ENCODE data around the gene SETBP1. TPM values are rescaled to one million over a fixed set of nuclear protein-coding genes. Genes with fewer than 3 reads are reported as not detected.

Gene SETBP1
- total and polyA plus RNA-seq, 2 of the 8 experiments (the other 6 are each of a cell fraction or from before 2014, with no cell fraction given) = 2.0 to 6.5 TPM

- 0 out of 2 replicates have a peak overlapping the region, but pooled peaks have one; percentile 32 for H2AK5ac ChIP-seq (ENCODE audit: low read depth, low read length)
- H3K23me2 ChIP-seq (ENCODE audit: low read depth, low read length) = no peaks in the 10 kb centered on the region
- DNase-seq (ENCODE audit: low read depth in 1 of 2, low spot score in 2 of 2) (no peak), FAIRE-seq (no peak)
- no peak overlapping the region for H3K4ac ChIP-seq (replicated peaks; ENCODE audit: insufficient read length, low read depth, low read length)
- H2BK120ac ChIP-seq (replicated peaks; ENCODE audit: low read depth, low read length) = no peak overlapping the region
- H3K14ac ChIP-seq (ENCODE audit: insufficient read length) = no peak overlapping the region
- H2BK15ac ChIP-seq (ENCODE audit: low read length) = no peak overlapping the region; the same call in 1 of the 2 replicates
- ChIA-PET CTCF (ENCODE audit: partially characterized antibody) (interaction anchor here (0.6 to 1.8 kb wide), 3 partner anchors 38 to 174 kb away, joined by 3 to 7 read pairs (median 4); no protein-coding TSS in a partner anchor), POLR2A (ENCODE audit: partially characterized antibody) (no interaction called here)
- no peak overlapping the region for H3K56ac ChIP-seq (replicated peaks; ENCODE audit: insufficient read length, low read depth, low read length)
- no peak overlapping the region for H3K18ac ChIP-seq (ENCODE audit: extremely low read depth, low read length)
- H3K9me3 ChIP-seq (ENCODE audit: insufficient read depth in 2 of 2, low read depth in 1 of 2, low read length in 1 of 2) = no peaks in the 10 kb centered on the region
- peaks cover 2 to 9% (median 8%) of the 10 kb centered on the region in 4 experiments; a peak in 5 of 7 replicates for H3K4me1 ChIP-seq (replicated peaks in 1 of 4; ENCODE audit: control insufficient read depth in 3 of 4, insufficient read depth in 4 of 4, low read length in 3 of 4)
- no peak overlapping the region for H2BK12ac ChIP-seq (ENCODE audit: low read depth, low read length)
- H2AFZ ChIP-seq (ENCODE audit: low read length) = no peak overlapping the region
- H4K20me1 ChIP-seq (replicated peaks in 1 of 2; ENCODE audit: control insufficient read depth in 1 of 2, insufficient read depth in 2 of 2, low read length in 2 of 2) = no peaks in the 10 kb centered on the region
- no peak overlapping the region for H4K8ac ChIP-seq (ENCODE audit: extremely low read depth, insufficient read depth, low read length)
- no peak overlapping the region for H4K91ac ChIP-seq (replicated peaks; ENCODE audit: insufficient read length, low read length)
- no peak overlapping the region for H3K9ac ChIP-seq (replicated peaks in 1 of 4; ENCODE audit: extremely low read depth in 1 of 4, low read depth in 3 of 4, low read length in 3 of 4)
- no peaks in the 10 kb centered on the region for H3K27me3 ChIP-seq (replicated peaks in 1 of 4; ENCODE audit: control insufficient read depth in 3 of 4, extremely low read depth in 1 of 4, insufficient read depth in 3 of 4, low read length in 3 of 4)
- no peak overlapping the region for H3K27ac ChIP-seq (ENCODE audit: low read depth, low read length)
- H3K4me2 ChIP-seq (ENCODE audit: insufficient read depth in 1 of 2, low read depth in 2 of 2, low read length in 2 of 2) = no peak overlapping the region
- TF ChIP-seq CTBP2 (IDR thresholded peaks at IDR 0.05; ENCODE audit: borderline replicate concordance, insufficient read depth, insufficient read length, low read length) = no peak
- TF ChIP-seq SIRT6 (IDR thresholded peaks at IDR 0.05; ENCODE audit: low read length) = no peak
- no peak for TF ChIP-seq EZH2 (IDR thresholded peaks at IDR 0.05; ENCODE audit: low read depth, low read length, severe bottlenecking)
- TF ChIP-seq POLR2A (IDR thresholded peaks at IDR 0.05; ENCODE audit: control extremely low read depth in 1 of 2, low read depth in 2 of 2, low read length in 2 of 2) = no peak
- TF ChIP-seq EGR1 (IDR thresholded peaks at IDR 0.05; ENCODE audit: borderline replicate concordance, low read depth, low read length) = no peak
- TF ChIP-seq CEBPB (IDR thresholded peaks at IDR 0.05; ENCODE audit: low read depth, low read length) = no peak
- no peak for TF ChIP-seq SRF (IDR thresholded peaks at IDR 0.05; ENCODE audit: low read depth, low read length)
- TF ChIP-seq NRF1 (IDR thresholded peaks at IDR 0.05; ENCODE audit: low read depth, low read length) = no peak
- no peak for TF ChIP-seq SP2 (IDR thresholded peaks at IDR 0.05; ENCODE audit: low read length)
- no peak for TF ChIP-seq CTCF (IDR thresholded peaks at IDR 0.05; ENCODE audit: control extremely low read depth in 1 of 3, insufficient read depth in 1 of 3, low read depth in 1 of 3, low read length in 3 of 3)
- no peak for TF ChIP-seq CREB1 (IDR thresholded peaks at IDR 0.05)
- no peak overlapping the region for H3K4me3 ChIP-seq (ENCODE audit: extremely low read depth in 1 of 4, insufficient read depth in 2 of 4, low read depth in 3 of 4, low read length in 4 of 4)
- H3K23ac ChIP-seq (ENCODE audit: insufficient read length) = no peak overlapping the region
- WGBS, 2 experiments (ENCODE audit: extremely low coverage in 1 of 2, insufficient coverage in 1 of 2, insufficient read length in 1 of 2, insufficient replicate concordance in 2 of 2, low coverage in 1 of 2, low lambda C conversion rate in 2 of 2, missing lambda C conversion rate in 1 of 2) = 91% methylated on average over 6 of the region's 6 CpGs; no CpG with 5 or more reads in 1 of the 2 experiments
- H3K79me2 ChIP-seq (ENCODE audit: control insufficient read depth in 1 of 2, insufficient read depth in 2 of 2, low read length in 2 of 2) = no peaks in the 10 kb centered on the region
- H2BK5ac ChIP-seq (ENCODE audit: low read depth, low read length) = no peak overlapping the region
- no peaks in the 10 kb centered on the region for H3K36me3 ChIP-seq (ENCODE audit: control insufficient read depth in 2 of 4, insufficient read depth in 4 of 4, low read length in 3 of 4)
- H2BK20ac ChIP-seq (ENCODE audit: low read length) = no peak overlapping the region
- no peak overlapping the region for H4K5ac ChIP-seq (ENCODE audit: insufficient read length, low read depth, low read length)
- no peaks in the 10 kb centered on the region for H3K79me1 ChIP-seq (ENCODE audit: low read depth, low read length)
These were observed 156.9 kb downstream of the SETBP1 start for GRCh38 chr18:44837482-44838180.

Data from H1 (cell line).